GM19035 (cell line): ENCODE results near the gene B3GNT3.

Experiments used
- ATAC-seq: cut with Tn5 transposase; IDR thresholded peaks from one replicate; pipeline ENCODE4 v1.9.1; 2021; ENCODE audit not compliant: unreplicated experiment

Gene B3GNT3

DNA sequence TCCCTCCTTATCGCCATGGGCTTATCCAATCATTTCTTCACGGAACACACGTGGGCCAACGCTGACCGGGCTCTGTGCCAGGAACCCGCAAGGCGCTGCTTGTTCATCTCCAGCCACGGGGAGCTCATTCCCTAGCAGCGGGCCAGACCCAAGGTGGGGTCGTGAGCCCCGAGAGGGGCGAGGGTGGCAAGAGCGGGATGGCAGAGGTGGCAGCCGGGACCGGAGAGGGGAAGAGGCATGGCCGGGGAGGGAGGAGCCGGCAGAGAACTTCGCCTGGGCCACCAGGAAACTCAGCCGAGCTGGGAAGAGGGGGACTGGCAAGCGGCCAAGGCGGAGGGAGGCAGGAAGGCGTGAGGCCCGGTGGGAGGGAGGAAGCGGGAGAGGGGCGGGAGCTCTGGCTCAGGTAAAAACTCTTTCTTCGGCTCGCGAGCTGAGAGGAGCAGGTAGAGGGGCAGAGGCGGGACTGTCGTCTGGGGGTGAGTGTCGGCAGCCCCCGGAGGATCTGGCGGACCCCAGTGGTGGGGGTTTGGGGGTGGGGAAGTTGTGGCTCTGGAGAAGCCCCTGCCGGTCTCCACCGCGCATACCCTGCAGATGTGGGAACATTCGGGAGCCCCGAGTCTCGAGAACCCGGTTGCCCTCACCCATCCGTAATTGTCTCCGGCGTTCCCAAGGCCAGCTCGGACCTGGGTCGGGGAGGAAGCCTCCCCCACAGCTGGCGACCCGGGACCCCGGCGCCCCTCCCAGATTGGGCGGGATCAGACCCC lies at the start of gene B3GNT3:
TSS of gene B3GNT3 (plus strand) at position 408 of the 764 bp plus-strand sequence. CDS start 12,670 bp downstream, outside the sequence.
- ATAC-seq, result no peak

- ATAC-seq, result peak; percentile 68
Observed at GRCh38 chr19:17747205-17748098, 47.5 kb upstream of the B3GNT3 start.

- ATAC-seq, result no peak
Observed at GRCh38 chr19:17748884-17749638, 45.9 kb upstream of the B3GNT3 start.

GRCh38 chr19:17749912-17750317 lies 45.0 kb upstream of the B3GNT3 start:
- no peak for ATAC-seq

DNA sequence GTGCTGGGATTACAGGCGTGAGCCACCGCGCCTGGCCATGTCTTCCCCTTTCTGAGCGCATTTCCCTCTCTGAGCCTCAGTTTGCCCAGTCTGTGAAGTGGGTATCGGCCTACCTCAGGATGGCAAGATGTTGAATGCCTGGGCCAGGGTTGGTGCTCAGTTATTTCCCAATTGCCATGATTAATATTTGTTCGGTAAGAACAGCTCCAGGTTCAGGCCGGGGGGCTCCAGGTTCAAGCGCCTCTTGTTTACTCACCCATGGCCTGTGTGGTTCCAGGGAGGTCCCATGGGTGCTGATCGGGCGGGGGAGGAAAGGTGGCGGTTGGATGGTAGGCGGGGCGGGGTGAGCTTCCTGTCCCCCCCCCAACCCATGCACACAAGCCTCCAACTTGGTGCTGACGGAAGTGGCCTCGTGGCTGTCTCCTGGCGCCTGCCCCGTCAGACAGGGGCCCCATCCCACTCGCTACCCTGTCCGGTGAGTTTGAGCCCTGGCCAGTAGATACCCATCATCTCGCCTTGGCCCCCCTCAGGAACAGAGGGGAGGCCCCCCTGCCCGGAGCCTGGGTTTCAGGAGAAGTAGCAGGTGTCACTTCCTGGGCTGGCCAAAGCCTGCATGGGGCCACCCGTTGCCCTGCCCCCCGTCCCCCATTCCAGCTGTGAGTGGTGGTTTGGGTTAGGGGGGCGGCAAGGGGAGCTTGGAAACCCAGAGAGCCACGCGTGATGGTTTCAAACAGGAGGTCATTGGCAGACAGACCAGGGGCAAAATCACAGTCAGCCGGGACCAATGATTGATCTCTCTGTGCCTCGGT lies 43.6 kb upstream of the B3GNT3 start, which contains the start of gene FCHO1:
TSS of gene FCHO1 (plus strand) at position 375 of the 809 bp plus-strand sequence. CDS start 3,688 bp downstream, outside the sequence.
- no peak for ATAC-seq

DNA sequence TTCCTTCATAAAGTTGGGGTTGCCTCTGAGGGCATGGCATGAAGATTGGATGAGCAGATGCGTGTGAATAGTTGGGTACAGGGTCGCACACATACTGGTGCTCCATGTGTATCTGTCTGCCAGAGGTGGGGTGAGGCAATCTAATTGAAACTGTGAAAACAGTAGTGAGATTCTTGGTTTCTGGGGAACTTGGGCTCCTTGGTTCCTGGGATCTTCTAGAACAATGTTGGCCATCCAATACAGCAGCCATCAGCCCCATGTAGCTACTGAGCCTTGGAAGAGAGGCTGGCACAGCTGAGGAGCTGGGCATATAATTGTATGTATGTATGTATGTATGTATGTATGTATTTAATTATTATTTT lies 43.0 kb upstream of the B3GNT3 start:
- ATAC-seq, result no peak

DNA sequence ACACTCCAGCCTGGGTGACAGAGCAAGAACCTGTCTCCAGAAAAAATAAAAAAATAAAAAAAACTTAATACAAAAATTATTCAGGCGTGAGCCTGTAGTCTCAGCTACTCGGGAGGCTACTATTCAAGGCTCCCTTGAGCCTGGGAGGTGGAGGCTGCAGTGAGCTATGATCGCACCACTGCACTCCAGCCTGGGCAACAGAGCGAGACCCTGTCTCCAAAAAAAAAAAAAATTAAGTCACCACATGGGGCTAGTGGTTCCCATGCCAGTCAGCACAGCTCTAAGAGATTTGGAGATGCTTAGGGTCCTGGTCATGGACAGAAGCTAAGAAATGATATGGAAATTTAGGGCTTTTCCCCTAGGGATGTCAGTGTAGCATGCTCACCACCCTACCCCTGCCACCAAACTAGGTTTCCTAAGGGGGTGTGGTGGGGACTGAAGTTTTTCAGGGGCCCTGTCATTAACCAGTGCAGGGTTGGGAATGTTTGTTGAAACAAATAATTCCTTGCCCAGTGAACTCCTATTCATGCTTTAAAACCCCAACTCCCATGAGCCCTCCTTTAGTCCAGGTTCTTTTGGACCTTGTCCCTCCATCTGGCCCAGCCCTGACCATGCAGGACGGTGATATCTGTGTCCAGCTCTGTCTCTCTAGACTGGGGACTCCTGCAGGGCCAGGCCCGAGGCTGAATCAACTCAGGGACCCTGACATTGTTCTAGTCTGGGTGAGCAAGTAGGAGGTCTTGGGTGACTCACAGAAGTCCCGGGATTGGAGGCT lies 41.9 kb upstream of the B3GNT3 start:
- ATAC-seq, result no peak

- ATAC-seq, result no peak
Observed at GRCh38 chr19:17753976-17754375, 41.0 kb upstream of the B3GNT3 start.

DNA sequence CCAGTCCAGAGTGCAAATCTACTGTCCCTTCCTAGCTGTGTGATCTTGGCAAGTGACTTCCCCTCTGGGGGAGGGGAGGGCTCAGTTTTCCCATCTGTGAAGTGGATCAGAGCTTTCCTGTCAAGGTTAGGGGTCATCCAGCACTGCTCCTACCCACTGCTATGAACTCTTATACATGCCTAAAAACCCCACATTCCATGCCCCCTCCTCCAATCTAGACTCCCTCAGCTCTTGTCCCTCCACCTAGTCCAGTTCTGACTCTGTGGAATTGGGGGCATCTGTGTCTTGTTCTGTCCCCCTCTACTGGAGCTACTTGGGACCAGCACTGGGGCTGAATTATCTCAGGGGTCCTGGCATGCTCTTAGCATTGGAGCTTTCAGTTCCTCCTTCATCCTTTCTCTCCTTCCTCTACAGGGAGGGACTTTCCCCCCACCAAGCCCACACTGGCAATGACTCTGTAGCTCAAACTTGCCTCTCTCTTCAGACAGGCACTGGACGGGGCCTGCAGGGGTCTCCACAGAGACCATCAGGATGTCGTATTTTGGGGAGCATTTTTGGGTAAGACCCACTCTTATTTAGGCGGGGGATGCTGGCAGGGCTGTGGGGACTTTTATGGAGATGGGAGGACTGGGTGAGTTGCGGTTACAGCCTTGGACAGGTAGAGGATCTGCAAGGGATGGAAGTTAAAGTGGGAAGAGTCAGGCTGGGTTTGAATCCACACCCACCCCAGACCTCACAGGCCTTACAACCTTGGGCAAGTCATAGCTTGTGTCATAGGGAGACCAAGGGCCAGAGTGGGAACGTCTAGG lies 40.1 kb upstream of the B3GNT3 start:
- peak; percentile 39 for ATAC-seq

DNA sequence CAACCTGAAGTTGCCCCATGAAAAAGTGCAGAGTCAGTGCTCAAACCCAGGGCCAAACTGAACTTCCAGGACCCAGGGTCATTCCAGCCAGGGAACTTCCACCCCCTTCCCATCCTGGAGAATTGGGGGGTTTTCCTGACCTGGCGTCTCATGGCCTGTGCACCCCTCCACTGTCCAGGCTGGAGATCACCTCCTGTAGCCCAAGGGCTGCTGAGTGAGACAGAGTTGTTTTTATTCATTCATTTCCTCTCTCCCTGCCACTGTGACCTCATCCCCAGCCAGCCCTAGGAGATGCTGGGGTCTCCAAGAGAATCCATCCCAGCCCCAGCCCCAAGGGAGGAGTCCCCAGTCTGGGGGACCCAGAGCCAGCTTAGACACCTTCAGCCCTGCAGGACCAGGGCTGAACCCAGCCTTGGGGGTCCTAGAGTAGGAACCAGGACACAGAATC lies 39.5 kb upstream of the B3GNT3 start:
- ATAC-seq, result no peak

DNA sequence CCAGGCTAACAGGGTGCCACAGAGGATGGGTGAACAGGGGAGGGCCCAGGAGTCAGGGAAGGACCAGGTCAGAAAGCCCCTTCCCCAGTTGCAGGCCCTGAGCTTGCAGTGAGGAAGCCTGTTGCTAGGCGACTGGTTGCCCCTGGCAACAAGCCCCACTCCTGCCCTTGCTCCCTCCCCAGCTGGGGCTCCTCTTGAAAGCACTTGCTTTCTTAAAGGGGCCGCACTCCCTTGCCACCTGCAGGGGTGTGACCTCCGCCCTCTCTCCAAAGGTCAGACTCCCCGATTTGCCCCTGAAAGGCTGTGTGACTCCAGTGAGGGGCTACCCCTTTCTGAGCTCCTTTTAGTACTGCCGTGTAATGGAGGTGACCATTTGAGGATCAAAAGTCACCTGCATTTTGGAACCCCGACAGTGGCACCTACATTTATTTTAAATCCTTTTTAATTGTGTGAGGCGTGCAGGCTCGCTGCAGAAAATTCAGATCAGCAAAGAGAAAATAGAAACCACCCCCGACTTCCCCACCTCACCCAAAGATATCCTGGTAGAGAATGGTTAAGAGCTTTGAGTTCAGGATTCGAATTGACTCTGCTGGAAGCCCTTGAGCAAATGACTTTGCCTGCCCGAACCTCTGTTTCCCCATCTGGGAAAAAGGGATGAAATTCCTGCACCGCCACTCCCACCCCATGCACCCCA lies 38.8 kb upstream of the B3GNT3 start:
- no peak for ATAC-seq

DNA sequence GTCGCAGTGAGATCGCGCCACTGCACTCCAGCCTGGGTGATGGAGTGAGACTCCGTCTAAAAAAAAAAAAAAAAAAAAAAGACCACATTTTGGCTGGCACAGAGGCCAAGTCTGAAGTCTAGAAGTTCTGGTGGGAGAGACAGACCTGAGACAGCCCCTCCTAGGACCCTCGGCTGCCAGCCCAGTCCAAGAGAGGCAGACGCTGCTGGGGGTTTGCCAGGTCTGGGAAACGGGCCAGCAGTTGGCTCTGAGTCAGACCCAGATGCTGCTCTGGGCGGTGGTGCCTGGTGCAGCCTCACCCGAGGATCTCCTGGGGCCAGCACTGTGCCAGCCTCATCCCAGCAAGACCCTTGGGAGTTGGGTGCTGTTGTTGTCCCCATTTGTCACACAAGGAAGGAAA lies 37.8 kb upstream of the B3GNT3 start:
- ATAC-seq, result no peak

DNA sequence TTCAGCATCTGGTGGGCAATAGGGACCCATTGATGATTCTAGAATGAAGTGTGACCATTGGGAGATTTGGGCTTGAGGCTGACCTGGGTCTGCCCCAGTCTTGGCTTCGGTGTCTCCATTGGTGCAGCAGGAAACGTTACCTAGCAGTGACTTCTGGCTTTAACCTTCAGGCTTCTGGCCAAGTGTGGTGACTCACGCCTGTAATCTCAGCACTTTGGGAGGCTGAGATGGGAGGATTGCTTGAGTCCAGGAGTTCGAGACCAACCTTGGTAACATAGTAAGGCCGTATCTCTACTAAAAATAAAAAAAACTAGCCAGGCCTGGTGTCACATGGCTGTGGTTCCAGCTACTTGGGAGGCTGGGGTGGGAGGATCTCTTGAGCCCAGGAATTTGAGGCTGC lies 36.4 kb upstream of the B3GNT3 start:
- no peak for ATAC-seq

DNA sequence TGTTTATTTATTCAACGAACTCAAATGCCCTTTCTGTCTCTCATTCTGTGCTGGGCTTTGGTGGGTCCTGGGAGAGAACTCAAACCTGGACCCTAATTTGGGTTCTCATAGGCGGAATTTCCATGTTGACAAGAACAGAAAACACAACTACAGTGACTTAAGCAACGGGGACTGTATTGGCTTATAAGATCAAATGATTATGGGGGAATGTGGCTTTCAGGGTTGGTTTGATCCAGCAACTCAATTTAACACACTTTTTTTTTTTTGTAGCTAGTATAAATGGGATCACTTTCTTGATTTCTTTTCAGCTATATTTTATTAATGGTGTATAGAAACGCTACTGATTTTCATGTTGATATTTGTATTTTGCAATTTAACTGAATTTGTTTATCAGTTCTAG lies 33.8 kb upstream of the B3GNT3 start:
- no peak for ATAC-seq

DNA sequence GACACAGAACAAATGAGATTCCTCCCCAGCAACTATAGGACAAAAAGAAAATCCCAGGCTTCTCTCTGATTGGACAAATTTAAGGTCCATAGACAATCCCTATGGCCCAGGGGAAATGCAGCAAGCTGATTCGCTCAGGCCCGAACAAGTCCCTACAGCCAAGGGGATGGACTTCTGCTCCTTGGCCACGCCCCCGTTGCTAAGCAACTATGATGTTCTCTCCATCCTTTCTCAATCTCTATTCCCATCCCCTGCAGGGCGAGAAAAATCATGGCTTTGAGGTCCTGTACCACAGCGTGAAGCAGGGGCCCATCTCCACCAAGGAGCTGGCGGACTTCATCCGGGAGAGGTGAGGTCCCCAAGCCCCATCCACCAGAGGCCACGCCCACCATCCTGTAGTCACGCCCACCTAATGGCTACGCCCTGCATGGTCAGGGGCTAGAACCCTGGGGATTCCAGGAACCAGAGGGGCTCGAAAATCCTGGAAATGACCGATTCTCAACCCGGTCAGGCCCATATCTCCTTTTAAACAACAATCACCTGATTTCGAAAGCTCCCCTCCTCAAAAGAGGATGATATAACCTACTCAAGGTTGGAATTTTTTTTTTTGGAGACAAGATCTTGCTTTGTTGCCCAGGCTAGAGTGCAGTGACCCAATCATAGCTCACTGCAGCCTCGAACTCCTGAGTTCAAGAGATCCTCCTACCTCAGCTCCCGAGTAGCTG lies 32.3 kb upstream of the B3GNT3 start:
- no peak for ATAC-seq

- ATAC-seq, result no peak
Observed at GRCh38 chr19:17764348-17764747, 30.6 kb upstream of the B3GNT3 start.

- ATAC-seq, result no peak
Observed at GRCh38 chr19:17765069-17765618, 29.8 kb upstream of the B3GNT3 start.
